GM12801 (cell line): ENCODE results near the gene FKBP9.

ENCODE experiments used
- CTCF ChIP-seq: IDR thresholded peaks from one replicate; pipeline ENCODE4 v1.5.1; 2011; ENCODE audit warnings: control low read depth; ENCODE audit not compliant: insufficient read length; ENCODE audit errors: extremely low read depth

FKBP9 gene, protein sequence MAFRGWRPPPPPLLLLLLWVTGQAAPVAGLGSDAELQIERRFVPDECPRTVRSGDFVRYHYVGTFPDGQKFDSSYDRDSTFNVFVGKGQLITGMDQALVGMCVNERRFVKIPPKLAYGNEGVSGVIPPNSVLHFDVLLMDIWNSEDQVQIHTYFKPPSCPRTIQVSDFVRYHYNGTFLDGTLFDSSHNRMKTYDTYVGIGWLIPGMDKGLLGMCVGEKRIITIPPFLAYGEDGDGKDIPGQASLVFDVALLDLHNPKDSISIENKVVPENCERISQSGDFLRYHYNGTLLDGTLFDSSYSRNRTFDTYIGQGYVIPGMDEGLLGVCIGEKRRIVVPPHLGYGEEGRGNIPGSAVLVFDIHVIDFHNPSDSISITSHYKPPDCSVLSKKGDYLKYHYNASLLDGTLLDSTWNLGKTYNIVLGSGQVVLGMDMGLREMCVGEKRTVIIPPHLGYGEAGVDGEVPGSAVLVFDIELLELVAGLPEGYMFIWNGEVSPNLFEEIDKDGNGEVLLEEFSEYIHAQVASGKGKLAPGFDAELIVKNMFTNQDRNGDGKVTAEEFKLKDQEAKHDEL

GRCh38 chr7:32957326-32958045 lies at the start of gene FKBP9:
Gene FKBP9 (plus strand): TSS chr7:32957440. CDS start chr7:32957574, 134 bp downstream.
- TF ChIP-seq CTCF: no peak

DNA sequence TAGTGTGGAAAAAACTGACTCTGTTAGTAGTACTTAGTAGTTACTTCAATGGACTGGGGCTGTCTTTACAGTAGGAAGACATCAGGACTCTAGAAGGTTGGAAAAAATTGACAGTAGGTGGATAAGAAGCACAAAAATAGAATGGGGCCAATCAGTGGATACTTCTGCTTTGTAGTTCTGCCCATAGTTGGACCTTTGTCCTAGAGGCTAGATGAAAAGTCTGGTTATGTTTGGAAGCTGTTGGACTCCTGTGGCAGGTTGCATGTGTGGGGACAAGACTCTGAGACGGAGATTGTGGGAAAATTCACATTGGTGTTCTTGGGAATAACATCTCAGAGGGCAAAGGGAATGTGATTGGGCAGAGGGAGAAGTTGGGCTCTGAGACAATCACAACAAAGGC lies 47.0 kb upstream of the FKBP9 start:
- no peak for TF ChIP-seq CTCF

- TF ChIP-seq CTCF: no peak
Measured at GRCh38 chr7:32914184-32914583, 43.1 kb upstream of the FKBP9 start.

GRCh38 chr7:32915041-32915536 lies 42.2 kb upstream of the FKBP9 start:
- no peak for TF ChIP-seq CTCF

- TF ChIP-seq CTCF: no peak
Measured at GRCh38 chr7:32916006-32916405, 41.2 kb upstream of the FKBP9 start.

DNA sequence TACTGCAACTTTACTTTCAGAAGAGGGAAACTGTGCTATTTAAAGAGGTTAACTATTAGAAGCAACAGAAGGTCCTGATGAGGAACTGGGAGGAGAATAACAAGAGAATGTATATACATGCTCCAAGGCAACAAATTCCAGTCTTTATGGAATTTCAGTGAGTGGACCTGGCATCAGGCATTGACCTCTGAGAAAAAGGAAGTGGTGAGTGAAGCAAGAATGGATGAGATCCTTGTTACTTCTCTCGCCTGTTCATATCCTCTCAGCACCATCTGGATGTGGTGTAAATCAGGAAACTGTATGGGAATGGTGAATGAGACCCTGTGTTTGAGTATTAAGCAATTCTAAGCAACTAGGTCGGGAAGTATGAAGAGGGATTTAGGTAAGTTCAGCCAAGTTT lies 35.3 kb upstream of the FKBP9 start:
- TF ChIP-seq CTCF: no peak

GRCh38 chr7:32928785-32929298 lies 28.4 kb upstream of the FKBP9 start:
- TF ChIP-seq CTCF: no peak
